ENCODE data around the gene PFDN5.

Gene PFDN5

GRCh38 chr12:53295070-53295890, at the start of gene PFDN5:
Gene PFDN5, plus strand, starts transcription at chr12:53295542. Its CDS starts 26 bp downstream, at chr12:53295568.
- DNase-seq = peak; percentile 80 to 83

GRCh38 chr12:53251477-53252348, 43.6 kb upstream of the PFDN5 start:
- peak; percentile 59 to 67 for DNase-seq

GRCh38 chr12:53252349-53252916, 42.9 kb upstream of the PFDN5 start:
- DNase-seq = no peak

- no peak for DNase-seq
Observed at GRCh38 chr12:53253298-53253697, 42.0 kb upstream of the PFDN5 start.

GRCh38 chr12:53254816-53255545, 40.4 kb upstream of the PFDN5 start:
- DNase-seq = no peak

- no peak for DNase-seq
Observed at GRCh38 chr12:53255996-53256395, 39.3 kb upstream of the PFDN5 start.

GRCh38 chr12:53258541-53259539, 36.5 kb upstream of the PFDN5 start:
- DNase-seq = no peak

GRCh38 chr12:53259891-53260290, 35.5 kb upstream of the PFDN5 start:
- no peak for DNase-seq

- no peak for DNase-seq
Observed at GRCh38 chr12:53265783-53266182, 29.6 kb upstream of the PFDN5 start.

- peak; percentile 19 to 29 for DNase-seq
Observed at GRCh38 chr12:53267306-53267998, 27.9 kb upstream of the PFDN5 start.

- peak; percentile 75 to 77 for DNase-seq
Observed at GRCh38 chr12:53267999-53268629, 27.2 kb upstream of the PFDN5 start, which contains the start of gene ESPL1. Gene ESPL1, plus strand, starts transcription at chr12:53268299. Its CDS starts 468 bp downstream, at chr12:53268767.

GRCh38 chr12:53268630-53269562, 26.4 kb upstream of the PFDN5 start:
- no peak for DNase-seq

- DNase-seq = no peak
Observed at GRCh38 chr12:53274445-53274844, 20.9 kb upstream of the PFDN5 start.

- no peak for DNase-seq
Observed at GRCh38 chr12:53276511-53276910, 18.8 kb upstream of the PFDN5 start.

GRCh38 chr12:53277981-53278380, 17.4 kb upstream of the PFDN5 start:
- no peak for DNase-seq

GRCh38 chr12:53279283-53279869, 16.0 kb upstream of the PFDN5 start:
- DNase-seq = no peak

- DNase-seq = no peak
Observed at GRCh38 chr12:53279888-53280498, 15.3 kb upstream of the PFDN5 start.

GRCh38 chr12:53286448-53286847, 8.9 kb upstream of the PFDN5 start:
- DNase-seq = no peak
